Skin of body (tissue), 2 donors: ENCODE measurements around the gene GNAI2. TPM values are rescaled to one million over a fixed set of nuclear protein-coding genes. Genes with fewer than 3 reads are reported as not detected.
"Not testable (repeated sequence)": the region's sequence is repeated elsewhere in the genome, so short reads cannot be mapped to it uniquely, and the experiment has no call there.

ENCODE experiments used
- DNase-seq: peaks from one replicate; lab custom pipeline; 2025; lab: John Stamatoyannopoulos, UW
- total RNA-seq: library from RNA; depleted of rRNA; stranded (reverse); fragments of >200 nt; gene quantifications from one replicate; pipeline ENCODE4 v1.2.3, GENCODE V29; 2014

Gene GNAI2
- total RNA-seq, 1 donor from 2014 or later, result 102 TPM

GRCh38 chr3:50204804-50205412, 31.1 kb upstream of the GNAI2 start, which contains the start of gene SLC38A3:
SLC38A3 (plus strand) TSS chr3:50205271; CDS start chr3:50214200, 8,929 bp downstream.
- no peak for DNase-seq

GRCh38 chr3:50205413-50206276, 30.4 kb upstream of the GNAI2 start:
- no peak for DNase-seq

GRCh38 chr3:50207359-50208042, 28.5 kb upstream of the GNAI2 start:
- DNase-seq, result no peak

GRCh38 chr3:50208677-50209344, 27.2 kb upstream of the GNAI2 start:
- no peak for DNase-seq

- DNase-seq, result no peak
These were observed 25.9 kb upstream of the GNAI2 start for GRCh38 chr3:50210176-50210509.

- DNase-seq, result no peak
These were observed 25.3 kb upstream of the GNAI2 start for GRCh38 chr3:50210510-50211367.

- DNase-seq, result not testable (repeated sequence)
These were observed 24.7 kb upstream of the GNAI2 start for GRCh38 chr3:50211368-50211717.

GRCh38 chr3:50211930-50212329, 24.1 kb upstream of the GNAI2 start:
- DNase-seq, result no peak

GRCh38 chr3:50212502-50212901, 23.5 kb upstream of the GNAI2 start:
- DNase-seq, result no peak

- no peak for DNase-seq
These were observed 23.0 kb upstream of the GNAI2 start for GRCh38 chr3:50212971-50213370.

GRCh38 chr3:50213373-50213772, 22.6 kb upstream of the GNAI2 start:
- no peak for DNase-seq

- DNase-seq, result no peak
These were observed 21.2 kb upstream of the GNAI2 start for GRCh38 chr3:50214824-50215223.

GRCh38 chr3:50215529-50215928, 20.5 kb upstream of the GNAI2 start:
- DNase-seq, result no peak

- DNase-seq, result no peak
These were observed 18.3 kb upstream of the GNAI2 start for GRCh38 chr3:50217681-50218080.

- no peak for DNase-seq
These were observed 17.6 kb upstream of the GNAI2 start for GRCh38 chr3:50218448-50218847.

- DNase-seq, result no peak
These were observed 16.7 kb upstream of the GNAI2 start for GRCh38 chr3:50219285-50219684.

- DNase-seq, result no peak
These were observed 15.9 kb upstream of the GNAI2 start for GRCh38 chr3:50220109-50220508.

GRCh38 chr3:50221051-50221410, 15.0 kb upstream of the GNAI2 start:
- no peak for DNase-seq

GRCh38 chr3:50221411-50222168, 14.4 kb upstream of the GNAI2 start:
- DNase-seq, result no peak

- DNase-seq, result no peak
These were observed 13.9 kb upstream of the GNAI2 start for GRCh38 chr3:50222169-50222528.
